GM10847 (cell line): ENCODE measurements around the gene ZBTB1.

Source experiments
- POLR2A ChIP-seq: IDR thresholded peaks from 2 replicates; pipeline ENCODE4 v1.6.1; 2011; ENCODE audit not compliant: insufficient read length; ENCODE audit errors: extremely low read depth

ZBTB1 gene

DNA sequence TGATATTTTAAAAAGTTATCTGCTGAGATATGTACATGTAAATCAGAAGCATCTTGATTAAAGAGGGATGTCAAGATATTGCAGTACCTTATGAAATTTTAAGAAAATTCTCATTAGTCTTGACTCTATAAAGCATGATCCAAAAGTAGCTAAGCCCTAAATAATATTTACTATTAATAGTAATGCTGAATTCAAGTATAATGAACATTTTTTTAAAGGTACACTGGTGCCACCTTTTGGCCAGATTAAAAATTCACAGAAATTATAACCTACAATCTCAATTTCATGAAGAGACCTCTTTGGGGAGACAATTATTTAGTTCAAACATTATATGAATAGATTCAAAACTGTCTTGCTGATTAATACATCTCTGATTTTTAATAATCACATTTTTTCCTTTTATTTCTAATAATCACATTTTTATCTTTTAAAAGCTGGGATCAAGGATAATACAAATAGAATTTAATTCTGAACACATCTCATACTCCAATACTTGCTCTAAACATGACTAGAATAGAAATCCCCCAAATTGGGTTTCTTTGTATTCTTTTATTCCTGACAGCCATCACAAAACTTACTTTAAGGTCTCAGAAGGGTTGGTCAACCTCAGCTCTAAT is 25.8 kb upstream of the ZBTB1 start:
- TF ChIP-seq POLR2A = no peak

- TF ChIP-seq POLR2A = no peak
Measured at GRCh38 chr14:64488590-64489099, 15.9 kb upstream of the ZBTB1 start.

- no peak for TF ChIP-seq POLR2A
Measured at GRCh38 chr14:64491637-64492036, 12.9 kb upstream of the ZBTB1 start.

DNA sequence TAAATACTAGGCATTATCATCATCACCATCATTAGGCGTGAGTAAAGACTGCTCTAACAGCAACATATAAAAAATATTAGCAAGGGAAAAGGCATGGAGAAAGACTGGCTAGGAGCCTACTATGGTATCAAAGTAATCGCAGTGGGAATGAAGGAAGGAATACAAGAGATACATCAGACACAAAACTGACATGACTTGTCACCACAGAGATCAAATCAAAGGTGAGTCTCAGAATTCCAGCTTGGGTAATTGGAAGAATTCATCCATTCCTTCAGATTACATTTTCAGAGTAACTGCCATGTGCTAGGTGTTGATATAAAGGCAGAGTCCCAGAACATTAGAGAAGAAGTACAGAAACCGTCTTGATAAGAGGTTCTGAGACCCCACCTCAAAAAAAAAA is 11.1 kb upstream of the ZBTB1 start:
- TF ChIP-seq POLR2A = no peak

DNA sequence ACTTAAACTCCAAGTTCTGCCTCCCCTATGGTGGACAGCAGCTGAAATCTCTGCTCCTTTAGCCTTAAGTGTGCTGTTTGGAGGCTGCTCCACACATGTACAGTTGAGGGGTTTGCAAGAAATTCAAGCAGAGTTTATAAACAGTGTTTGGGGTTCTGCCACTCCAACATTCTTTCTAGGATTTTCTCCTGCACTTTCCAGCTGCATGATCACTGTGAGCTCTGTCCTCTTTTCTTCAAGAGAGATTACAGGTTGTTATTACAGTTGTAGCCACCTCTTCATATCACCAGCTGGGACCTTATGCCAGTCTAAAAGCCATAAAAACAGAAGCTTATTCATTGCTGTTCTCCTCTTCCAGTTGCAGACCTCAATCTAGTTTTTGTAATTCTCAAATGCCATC is 9.3 kb upstream of the ZBTB1 start:
- TF ChIP-seq POLR2A = no peak

DNA sequence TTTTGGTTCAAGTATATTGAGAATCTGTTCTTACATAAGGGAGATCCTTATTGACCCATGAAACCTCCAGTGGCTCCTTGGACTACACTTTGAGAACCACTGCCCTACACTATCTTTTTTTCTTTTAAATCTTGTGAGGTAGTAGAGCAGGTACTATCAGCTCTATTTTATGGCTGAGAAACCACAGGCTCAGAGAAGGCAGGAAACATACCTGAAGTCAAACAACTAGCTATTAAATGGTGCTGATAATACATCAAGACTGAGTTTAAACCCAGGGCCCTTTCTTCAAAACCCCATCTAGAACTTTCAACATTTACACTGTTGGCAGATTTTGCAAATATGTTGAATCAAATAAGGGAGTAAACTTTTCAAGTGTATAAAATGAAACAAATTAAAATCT is 7.8 kb upstream of the ZBTB1 start:
- no peak for TF ChIP-seq POLR2A

GRCh38 chr14:64500088-64500487 is 4.5 kb upstream of the ZBTB1 start:
- TF ChIP-seq POLR2A = no peak

DNA sequence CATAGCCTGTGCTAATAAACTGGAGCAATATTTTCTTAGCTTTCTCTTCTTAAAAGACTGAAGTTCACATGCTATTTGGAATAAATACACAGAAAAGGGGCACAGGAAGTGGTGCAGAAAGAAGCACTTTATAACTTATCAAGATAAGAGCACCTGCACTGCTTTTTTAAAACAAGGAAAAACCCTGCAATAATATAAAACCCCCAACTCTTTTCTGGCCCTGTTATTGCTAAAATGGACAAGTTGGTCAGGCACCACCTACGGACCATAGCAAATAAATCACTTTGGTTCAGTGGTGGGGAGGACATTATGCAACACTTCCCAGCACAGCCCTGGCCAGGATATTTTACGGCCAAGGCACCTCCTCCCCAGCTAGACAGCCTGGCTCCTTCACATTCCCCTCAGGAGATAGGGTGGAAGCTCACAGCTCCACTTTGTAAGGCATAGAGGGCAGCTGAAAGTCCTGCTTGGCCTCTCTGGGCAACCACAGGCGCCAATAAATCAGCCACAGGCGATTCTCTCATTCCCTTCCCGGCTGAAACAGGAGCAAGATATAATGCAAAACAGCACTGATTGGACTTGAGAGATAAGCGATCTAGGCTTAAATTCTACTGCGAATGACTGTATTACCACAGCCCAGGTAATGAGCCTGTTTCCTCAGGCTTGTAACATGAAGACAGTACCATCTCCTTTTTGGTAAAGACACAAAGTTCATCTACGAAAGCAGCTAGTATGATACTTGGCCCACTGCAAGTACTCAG is 3.0 kb upstream of the ZBTB1 start:
- no peak for TF ChIP-seq POLR2A

DNA sequence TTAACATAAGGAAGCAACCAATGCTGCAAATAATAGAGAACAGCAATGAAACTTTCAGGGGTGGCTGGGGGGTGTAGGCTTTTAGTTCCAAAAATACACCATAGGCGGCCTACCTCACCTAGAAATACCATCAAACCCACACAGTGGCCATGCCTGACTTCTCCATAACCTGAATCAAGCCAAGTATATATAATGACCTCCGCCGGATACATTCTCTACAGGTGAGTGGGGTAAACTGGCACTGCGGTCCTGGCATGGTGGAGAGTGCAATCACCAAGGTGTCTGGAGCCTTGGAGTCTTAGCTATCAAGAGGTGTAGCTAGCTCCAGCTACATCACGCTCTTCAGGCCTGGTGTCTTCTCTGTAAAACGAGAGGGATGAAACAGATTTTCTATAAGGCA is 2.1 kb upstream of the ZBTB1 start:
- TF ChIP-seq POLR2A = no peak

DNA sequence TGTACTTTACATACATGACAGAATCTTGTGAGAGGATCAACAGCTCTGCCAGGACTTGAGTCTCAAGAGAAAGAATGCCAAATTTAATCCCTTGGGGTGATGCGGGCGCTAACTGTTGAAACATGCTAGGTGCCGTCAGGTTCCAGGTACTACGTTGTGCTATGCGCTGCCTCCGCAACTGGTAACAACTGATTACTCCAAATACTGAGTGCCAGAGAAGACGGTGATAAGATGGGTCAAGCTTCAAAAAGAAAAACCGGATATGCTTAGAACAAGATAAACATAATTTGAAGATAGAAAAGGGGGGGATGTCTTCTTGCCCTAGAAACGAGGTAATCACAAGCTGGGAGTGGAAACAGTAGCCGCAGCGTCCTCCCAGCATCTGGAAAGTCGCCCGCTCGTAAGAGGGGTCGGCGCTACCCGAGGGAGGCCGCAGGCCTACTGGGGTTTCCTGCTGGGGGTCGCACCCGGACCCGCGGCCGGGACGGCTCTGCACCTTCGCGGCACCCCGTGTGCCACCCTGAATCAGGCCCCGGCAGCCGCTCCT is 1.6 kb upstream of the ZBTB1 start:
- TF ChIP-seq POLR2A = no peak

DNA sequence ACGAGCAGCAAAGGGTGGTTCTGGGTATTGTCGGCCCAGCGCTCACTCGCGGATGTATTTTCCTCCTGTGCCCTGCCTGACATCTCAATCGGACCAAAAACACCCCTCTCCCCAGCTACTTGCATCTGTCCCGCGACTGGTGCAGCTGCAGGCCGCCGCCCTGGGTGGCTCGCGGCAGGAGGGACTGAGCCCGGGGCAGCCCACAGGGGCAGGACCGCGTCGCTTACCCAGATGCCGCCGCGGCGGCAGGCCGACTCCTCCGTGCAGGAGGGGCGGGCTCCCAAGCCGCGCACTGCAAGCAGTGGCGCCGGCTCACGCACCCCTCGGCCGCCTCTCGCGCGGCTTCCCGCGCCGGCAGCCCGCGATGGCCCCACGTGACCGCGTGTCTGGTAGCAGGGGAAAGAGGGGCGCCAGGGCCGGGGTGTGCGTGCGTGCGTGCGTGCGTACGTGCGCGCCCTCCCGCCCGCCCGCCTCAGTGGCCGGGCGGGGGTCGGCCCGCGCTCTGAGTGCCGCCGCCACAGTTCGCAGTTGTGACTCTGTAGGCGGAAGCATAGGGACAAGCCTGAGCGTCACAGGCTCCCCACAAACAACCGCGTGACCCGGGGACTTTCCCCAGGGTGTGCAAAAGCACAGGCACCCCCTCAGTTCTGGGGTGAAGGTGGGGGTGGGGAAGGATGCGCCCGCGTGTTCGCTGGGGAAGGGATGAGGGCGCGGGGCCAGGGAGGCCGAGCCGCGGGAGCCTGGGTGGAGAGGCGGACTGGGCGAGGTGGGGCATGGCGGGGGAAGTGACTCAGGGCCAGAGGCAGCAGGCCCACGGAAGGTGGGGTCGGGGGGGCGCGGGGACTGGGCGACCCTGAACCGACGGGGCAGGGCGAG is 898 bp upstream of the ZBTB1 start, which contains the start of gene ZBTB25:
Gene ZBTB25, minus strand, starts transcription at position 405 of the 876 bp plus-strand sequence. CDS start 13,305 bp downstream, outside the sequence.
- peak; percentile 80 for TF ChIP-seq POLR2A

- no peak for TF ChIP-seq POLR2A
Measured at GRCh38 chr14:64504897-64505794, 576 bp downstream of the ZBTB1 start.

DNA sequence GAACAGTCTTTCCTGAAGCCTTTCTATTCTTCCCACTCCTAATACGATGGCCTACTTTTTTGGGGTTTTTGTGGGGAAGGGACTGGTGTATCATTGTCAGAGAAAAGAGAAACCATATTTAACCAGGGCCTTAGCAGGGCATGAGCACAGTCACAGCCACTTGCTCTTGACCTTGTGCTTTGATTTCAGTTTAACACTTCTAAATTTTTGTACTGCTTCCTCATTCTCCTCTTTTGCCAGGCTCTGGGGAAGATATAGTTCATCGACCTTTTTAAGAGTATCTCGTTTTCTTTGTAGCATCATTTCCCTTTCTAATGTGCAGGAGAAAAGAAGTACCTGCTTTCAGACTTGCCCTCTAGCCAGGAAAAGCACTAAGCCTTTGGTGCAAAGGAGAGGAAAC is 2.2 kb downstream of the ZBTB1 start:
- no peak for TF ChIP-seq POLR2A
